HEK293 (cell line): ENCODE results near the gene SIPA1.

Experiments used
- CTCF ChIA-PET: fragments of 350-600 bp; formaldehyde crosslinking; extraction: SDS; loops from one replicate; lab custom pipeline; 2021; ENCODE audit warnings: antibody characterized with exemption; lab: Yijun Ruan, JAX
- POLR2A ChIA-PET: fragments of 300-600 bp; formaldehyde crosslinking; extraction: SDS; loops from one replicate; lab custom pipeline; 2020; ENCODE audit warnings: antibody characterized with exemption, inconsistent platforms; lab: Yijun Ruan, JAX
- H3K27ac ChIP-seq: fragments of 200-500 bp; sonication (Bioruptor generic); 2 replicates; pipeline ENCODE4 v1.5.1; 2014; ENCODE audit warnings: low read depth, low read length, control low read depth, inconsistent platforms; ENCODE audit errors: extremely low read depth
- H3K36me3 ChIP-seq, 2 experiments: fragments of 200-500 bp in 1 of 2; sonication (Bioruptor generic) in 1 of 2; 1 replicate in 1 of 2; 2 replicates in 1 of 2; pipeline ENCODE4 v1.5.1; 2014 to 2017; ENCODE audit warnings: inconsistent platforms in 2 of 2, low read length in 2 of 2; ENCODE audit not compliant: control insufficient read depth in 2 of 2, insufficient read depth in 1 of 2
- H3K4me1 ChIP-seq: fragments of 200-500 bp; sonication (Bioruptor generic); 2 replicates; pipeline ENCODE4 v1.5.1; 2014; ENCODE audit warnings: mild to moderate bottlenecking, low read length, inconsistent platforms; ENCODE audit not compliant: control insufficient read depth, insufficient read depth
- H3K4me3 ChIP-seq: 2 replicates; pipeline ENCODE4 v1.5.1; 2011; ENCODE audit warnings: low read depth, mild to moderate bottlenecking, control low read depth, low read length, moderate library complexity
- H3K9me3 ChIP-seq: fragments of 200-500 bp; sonication (Bioruptor generic); 2 replicates; pipeline ENCODE4 v1.5.1; 2014; ENCODE audit warnings: low read depth, low read length, inconsistent platforms; ENCODE audit not compliant: control insufficient read depth, insufficient read depth
- BCL11A ChIP-seq: fragments of 450-650 bp; formaldehyde crosslinking; IDR thresholded peaks from 2 replicates; pipeline ENCODE4 v1.5.1; 2016; ENCODE audit warnings: low read depth, missing biosample characterization, missing genetic modification characterization
- HOXD13 ChIP-seq: sonication (generic); formaldehyde crosslinking; IDR thresholded peaks from 2 replicates; pipeline ENCODE4 v1.8.0; 2022; ENCODE audit warnings: missing genetic modification reagents, borderline replicate concordance
- KLF1 ChIP-seq: fragments of 450-650 bp; formaldehyde crosslinking; IDR thresholded peaks from 2 replicates; pipeline ENCODE4 v1.5.1; 2016; ENCODE audit warnings: missing biosample characterization, missing genetic modification characterization
- KLF10 ChIP-seq: fragments of 450-650 bp; IDR thresholded peaks from 2 replicates; pipeline ENCODE4 v1.5.1; 2018; ENCODE audit warnings: missing biosample characterization, mild to moderate bottlenecking, missing genetic modification characterization
- KLF16 ChIP-seq: fragments of 450-650 bp; formaldehyde crosslinking; IDR thresholded peaks from 2 replicates; pipeline ENCODE4 v1.5.1; 2017; ENCODE audit warnings: missing biosample characterization, missing genetic modification characterization
- KLF9 ChIP-seq: fragments of 450-650 bp; formaldehyde crosslinking; IDR thresholded peaks from 2 replicates; pipeline ENCODE4 v1.5.1; 2016; ENCODE audit warnings: missing biosample characterization, missing genetic modification characterization, low read depth
- SCRT2 ChIP-seq: fragments of 450-650 bp; formaldehyde crosslinking; IDR thresholded peaks from 2 replicates; pipeline ENCODE4 v1.5.1; 2016; ENCODE audit warnings: missing biosample characterization, missing genetic modification characterization
- SP7 ChIP-seq: fragments of 450-650 bp; formaldehyde crosslinking; IDR thresholded peaks from 2 replicates; pipeline ENCODE4 v1.5.1; 2016; ENCODE audit warnings: missing biosample characterization, missing genetic modification characterization
- ZBTB20 ChIP-seq: fragments of 450-650 bp; formaldehyde crosslinking; IDR thresholded peaks from 2 replicates; pipeline ENCODE4 v1.5.1; 2016; ENCODE audit warnings: missing biosample characterization, missing genetic modification characterization
- ZBTB21 ChIP-seq: fragments of 450-650 bp; formaldehyde crosslinking; IDR thresholded peaks from 2 replicates; pipeline ENCODE4 v1.5.1; 2017; ENCODE audit warnings: missing biosample characterization, missing genetic modification characterization
- ZBTB26 ChIP-seq: fragments of 450-650 bp; formaldehyde crosslinking; optimal IDR thresholded peaks from 2 replicates; pipeline ENCODE3; 2016; ENCODE audit warnings: missing biosample characterization, mild to moderate bottlenecking, missing genetic modification characterization
- ZNF132 ChIP-seq: fragments of 450-650 bp; formaldehyde crosslinking; IDR thresholded peaks from 2 replicates; pipeline ENCODE4 v1.5.1; 2017; ENCODE audit warnings: missing biosample characterization, missing genetic modification characterization, borderline replicate concordance
- ZNF146 ChIP-seq: fragments of 450-650 bp; formaldehyde crosslinking; IDR thresholded peaks from 2 replicates; pipeline ENCODE4 v1.5.1; 2016; ENCODE audit warnings: missing biosample characterization, missing genetic modification characterization
- ZNF157 ChIP-seq: fragments of 450-650 bp; formaldehyde crosslinking; IDR thresholded peaks from 2 replicates; pipeline ENCODE4 v1.5.1; 2016; ENCODE audit warnings: missing biosample characterization, missing genetic modification characterization
- ZNF16 ChIP-seq: fragments of 450-650 bp; formaldehyde crosslinking; IDR thresholded peaks from 2 replicates; pipeline ENCODE4 v1.5.1; 2016; ENCODE audit warnings: low read depth, missing biosample characterization, missing genetic modification characterization
- ZNF311 ChIP-seq: fragments of 450-650 bp; formaldehyde crosslinking; IDR thresholded peaks from 2 replicates; pipeline ENCODE4 v1.5.1; 2017; ENCODE audit warnings: missing biosample characterization, missing genetic modification characterization, borderline replicate concordance
- ZNF354C ChIP-seq: fragments of 450-650 bp; formaldehyde crosslinking; IDR thresholded peaks from 2 replicates; pipeline ENCODE4 v1.5.1; 2016; ENCODE audit warnings: missing biosample characterization, missing genetic modification characterization, low read depth, borderline replicate concordance
- ZNF610 ChIP-seq: fragments of 450-650 bp; formaldehyde crosslinking; IDR thresholded peaks from 2 replicates; pipeline ENCODE4 v1.5.1; 2016; ENCODE audit warnings: missing biosample characterization, missing genetic modification characterization, borderline replicate concordance
- ZNF664 ChIP-seq: fragments of 450-650 bp; formaldehyde crosslinking; IDR thresholded peaks from 2 replicates; pipeline ENCODE4 v1.5.1; 2016; ENCODE audit warnings: missing biosample characterization, missing genetic modification characterization
- ZNF776 ChIP-seq: fragments of 450-650 bp; formaldehyde crosslinking; IDR thresholded peaks from 2 replicates; pipeline ENCODE4 v1.5.0; 2017; ENCODE audit warnings: missing biosample characterization, missing genetic modification characterization, borderline replicate concordance
- ZNF830 ChIP-seq: fragments of 450-650 bp; IDR thresholded peaks from 2 replicates; pipeline ENCODE4 v1.5.0; 2018; ENCODE audit warnings: missing biosample characterization, missing genetic modification characterization, low read depth, mild to moderate bottlenecking, moderate library complexity
- ZNF837 ChIP-seq: fragments of 450-650 bp; formaldehyde crosslinking; IDR thresholded peaks from 2 replicates; pipeline ENCODE4 v1.5.1; 2016; ENCODE audit warnings: missing biosample characterization, missing genetic modification characterization
- ZSCAN23 ChIP-seq: fragments of 450-650 bp; formaldehyde crosslinking; IDR thresholded peaks from 2 replicates; pipeline ENCODE4 v1.5.1; 2016; ENCODE audit warnings: missing biosample characterization, missing genetic modification characterization
- TF ChIP-seq, protein P1 (sequence below): fragments of 450-650 bp; formaldehyde crosslinking; IDR thresholded peaks from 2 replicates; pipeline ENCODE4 v1.5.1; 2016; ENCODE audit warnings: missing biosample characterization, missing genetic modification characterization
- TF ChIP-seq, protein P2 (sequence below): fragments of 450-650 bp; formaldehyde crosslinking; conservative IDR thresholded peaks from 2 replicates; pipeline ENCODE4 v1.5.1; 2016; ENCODE audit warnings: low read depth, missing biosample characterization, missing genetic modification characterization

Gene SIPA1

GRCh38 chr11:65615229-65615949 lies 22.5 kb upstream of the SIPA1 start, which contains the start of gene PCNX3 (continued):
- TF ChIP-seq ZNF132 (tag by site-specific recombination) = no peak
- no peak for TF ChIP-seq ZNF830 (tag by site-specific recombination)
- TF ChIP-seq ZNF610 (tag by site-specific recombination) = no peak
- no peak for TF ChIP-seq HOXD13
- TF ChIP-seq ZNF354C (tag by site-specific recombination) = no peak
- no peak for TF ChIP-seq ZNF837 (tag by site-specific recombination)
- TF ChIP-seq ZNF664 (tag by site-specific recombination) = no peak
- TF ChIP-seq ZNF157 (tag by site-specific recombination) = no peak
- TF ChIP-seq ZSCAN23 = no peak
- peak; percentile 83 for TF ChIP-seq KLF10 (tag by site-specific recombination)

GRCh38 chr11:65615950-65616574 lies 21.8 kb upstream of the SIPA1 start:
- H3K36me3 ChIP-seq = peaks cover 0 to 61% of the 10 kb centered on the region in 2 experiments; a peak in 1 of 3 replicates
- H3K4me3 ChIP-seq = peak overlapping the region; percentile 91
- CTCF ChIA-PET = interaction anchor here (1.0 to 1.3 kb wide), 3 partner anchors 64 to 244 kb away, joined by 3 to 4 read pairs (median 4); partner anchors contain the start of gene MUS81
- H3K27ac ChIP-seq = peak overlapping the region; percentile 79
- no peaks in the 10 kb centered on the region for H3K9me3 ChIP-seq
- no peaks in the 10 kb centered on the region for H3K4me1 ChIP-seq
- TF ChIP-seq SCRT2 (tag by site-specific recombination) (peak; percentile 88), ZNF776 (tag by site-specific recombination) (no peak), ZBTB20 (tag by site-specific recombination) (peak; percentile 93), SP7 (tag by site-specific recombination) (no peak), BCL11A (tag by site-specific recombination) (no peak), KLF9 (tag by site-specific recombination) (peak; percentile 11; the same call in 1 of the 2 replicates), KLF16 (tag by site-specific recombination) (0 out of 2 replicates have a peak, but pooled peaks have one; percentile 62), ZNF311 (tag by site-specific recombination) (no peak), KLF10 (tag by site-specific recombination) (peak; percentile 81), ZBTB26 (tag by site-specific recombination) (peak; percentile 11), ZNF664 (tag by site-specific recombination) (no peak), KLF1 (no peak; the same call in 1 of the 2 replicates), ZNF146 (tag by site-specific recombination) (no peak), ZNF16 (no peak), ZBTB21 (tag by site-specific recombination) (no peak)
- TF ChIP-seq, protein P1, sequence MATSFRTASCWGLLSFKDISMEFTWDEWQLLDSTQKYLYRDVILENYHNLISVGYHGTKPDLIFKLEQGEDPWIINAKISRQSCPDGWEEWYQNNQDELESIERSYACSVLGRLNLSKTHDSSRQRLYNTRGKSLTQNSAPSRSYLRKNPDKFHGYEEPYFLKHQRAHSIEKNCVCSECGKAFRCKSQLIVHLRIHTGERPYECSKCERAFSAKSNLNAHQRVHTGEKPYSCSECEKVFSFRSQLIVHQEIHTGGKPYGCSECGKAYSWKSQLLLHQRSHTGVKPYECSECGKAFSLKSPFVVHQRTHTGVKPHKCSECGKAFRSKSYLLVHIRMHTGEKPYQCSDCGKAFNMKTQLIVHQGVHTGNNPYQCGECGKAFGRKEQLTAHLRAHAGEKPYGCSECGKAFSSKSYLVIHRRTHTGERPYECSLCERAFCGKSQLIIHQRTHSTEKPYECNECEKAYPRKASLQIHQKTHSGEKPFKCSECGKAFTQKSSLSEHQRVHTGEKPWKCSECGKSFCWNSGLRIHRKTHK (tag by site-specific recombination) = no peak
- TF ChIP-seq, protein P2, sequence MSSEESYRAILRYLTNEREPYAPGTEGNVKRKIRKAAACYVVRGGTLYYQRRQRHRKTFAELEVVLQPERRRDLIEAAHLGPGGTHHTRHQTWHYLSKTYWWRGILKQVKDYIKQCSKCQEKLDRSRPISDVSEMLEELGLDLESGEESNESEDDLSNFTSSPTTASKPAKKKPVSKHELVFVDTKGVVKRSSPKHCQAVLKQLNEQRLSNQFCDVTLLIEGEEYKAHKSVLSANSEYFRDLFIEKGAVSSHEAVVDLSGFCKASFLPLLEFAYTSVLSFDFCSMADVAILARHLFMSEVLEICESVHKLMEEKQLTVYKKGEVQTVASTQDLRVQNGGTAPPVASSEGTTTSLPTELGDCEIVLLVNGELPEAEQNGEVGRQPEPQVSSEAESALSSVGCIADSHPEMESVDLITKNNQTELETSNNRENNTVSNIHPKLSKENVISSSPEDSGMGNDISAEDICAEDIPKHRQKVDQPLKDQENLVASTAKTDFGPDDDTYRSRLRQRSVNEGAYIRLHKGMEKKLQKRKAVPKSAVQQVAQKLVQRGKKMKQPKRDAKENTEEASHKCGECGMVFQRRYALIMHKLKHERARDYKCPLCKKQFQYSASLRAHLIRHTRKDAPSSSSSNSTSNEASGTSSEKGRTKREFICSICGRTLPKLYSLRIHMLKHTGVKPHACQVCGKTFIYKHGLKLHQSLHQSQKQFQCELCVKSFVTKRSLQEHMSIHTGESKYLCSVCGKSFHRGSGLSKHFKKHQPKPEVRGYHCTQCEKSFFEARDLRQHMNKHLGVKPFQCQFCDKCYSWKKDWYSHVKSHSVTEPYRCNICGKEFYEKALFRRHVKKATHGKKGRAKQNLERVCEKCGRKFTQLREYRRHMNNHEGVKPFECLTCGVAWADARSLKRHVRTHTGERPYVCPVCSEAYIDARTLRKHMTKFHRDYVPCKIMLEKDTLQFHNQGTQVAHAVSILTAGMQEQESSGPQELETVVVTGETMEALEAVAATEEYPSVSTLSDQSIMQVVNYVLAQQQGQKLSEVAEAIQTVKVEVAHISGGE (tag by site-specific recombination) = peak; percentile 47
- POLR2A ChIA-PET = interaction anchor here (0.7 to 2.5 kb wide), 22 partner anchors 8 to 274 kb away, joined by 3 to 20 read pairs (median 8); partner anchors contain the start of genes CCDC85B, CFL1, EHBP1L1 and FAM89B
